Measurements from ENCODE around the gene DLEC1. TPM values are rescaled to one million over a fixed set of nuclear protein-coding genes. Genes with fewer than 3 reads are reported as not detected.
"Not testable (repeated sequence)": the region's sequence is repeated elsewhere in the genome, so short reads cannot be mapped to it uniquely, and the experiment has no call there.

DLEC1 gene
- polyA plus RNA-seq, 1 donor from 2014 or later = 0.25 TPM

- H3K4me3 ChIP-seq (ENCODE audit: low read length); H3K79me2 ChIP-seq (replicated peaks; ENCODE audit: insufficient read depth, low read length); H2AFZ ChIP-seq (ENCODE audit: low read depth, low read length); H3K9ac ChIP-seq (ENCODE audit: low read length); H3K9me2 ChIP-seq (ENCODE audit: insufficient read depth, low read length); H4K20me1 ChIP-seq (ENCODE audit: insufficient read depth); H3K9me3 ChIP-seq (ENCODE audit: low read length); H3K27ac ChIP-seq (ENCODE audit: low read length); H3K36me3 ChIP-seq (ENCODE audit: insufficient read depth, low read length); H3K4me2 ChIP-seq (ENCODE audit: low read length); H3F3A ChIP-seq (ENCODE audit: insufficient read depth, low read length, poor library complexity, severe bottlenecking): not testable (repeated sequence)
- H3K27me3 ChIP-seq (ENCODE audit: insufficient read depth, low read depth, low read length) = peaks cover 24% of the 10 kb centered on the region
These were observed 4.7 kb upstream of the DLEC1 start for GRCh38 chr3:38034335-38034734.

- Histone ChIP-seq H3K79me2 (replicated peaks; ENCODE audit: insufficient read depth, low read length) (no peaks in the 10 kb centered on the region), H3K9ac (ENCODE audit: low read length) (no peak overlapping the region), H3K4me2 (ENCODE audit: low read length) (no peak overlapping the region), H2AFZ (ENCODE audit: low read depth, low read length) (no peak overlapping the region), H3K9me3 (ENCODE audit: low read length) (no peaks in the 10 kb centered on the region), H3K36me3 (ENCODE audit: insufficient read depth, low read length) (no peaks in the 10 kb centered on the region), H3K4me3 (ENCODE audit: low read length) (no peak overlapping the region), H3F3A (ENCODE audit: insufficient read depth, low read length, poor library complexity, severe bottlenecking) (no peaks in the 10 kb centered on the region), H3K9me2 (ENCODE audit: insufficient read depth, low read length) (no peaks in the 10 kb centered on the region), H3K27me3 (ENCODE audit: insufficient read depth, low read depth, low read length) (peaks cover 20% of the 10 kb centered on the region), H4K20me1 (ENCODE audit: insufficient read depth) (no peaks in the 10 kb centered on the region), H3K27ac (ENCODE audit: low read length) (no peak overlapping the region)
- TF ChIP-seq RAD21 (conservative IDR thresholded peaks at IDR 0.05) (no peak), TAF1 (IDR thresholded peaks at IDR 0.05; ENCODE audit: low read depth) (no peak), MXI1 (conservative IDR thresholded peaks at IDR 0.05; ENCODE audit: poor library complexity, severe bottlenecking) (no peak), CTCF (IDR thresholded peaks at IDR 0.05; ENCODE audit: poor library complexity, severe bottlenecking) (no peak), SMC3 (conservative IDR thresholded peaks at IDR 0.05; ENCODE audit: poor library complexity) (no peak), EZH2 (IDR thresholded peaks at IDR 0.05; ENCODE audit: borderline replicate concordance, insufficient read depth, low read length, poor library complexity, severe bottlenecking) (no peak), POLR2AphosphoS5 (IDR thresholded peaks at IDR 0.05) (no peak), REST (IDR thresholded peaks at IDR 0.05; ENCODE audit: borderline replicate concordance) (no peak), EP300 (conservative IDR thresholded peaks at IDR 0.05; ENCODE audit: poor library complexity, severe bottlenecking) (no peak)
These were observed 2.7 kb upstream of the DLEC1 start for GRCh38 chr3:38036286-38036685.

GRCh38 chr3:38036906-38037305 lies 2.1 kb upstream of the DLEC1 start:
- H3F3A ChIP-seq (ENCODE audit: insufficient read depth, low read length, poor library complexity, severe bottlenecking) = no peaks in the 10 kb centered on the region
- H3K4me2 ChIP-seq (ENCODE audit: low read length) = no peak overlapping the region
- H3K27ac ChIP-seq (ENCODE audit: low read length) = no peak overlapping the region
- TF ChIP-seq EZH2 (IDR thresholded peaks at IDR 0.05; ENCODE audit: borderline replicate concordance, insufficient read depth, low read length, poor library complexity, severe bottlenecking) (no peak), RAD21 (conservative IDR thresholded peaks at IDR 0.05) (no peak), REST (IDR thresholded peaks at IDR 0.05; ENCODE audit: borderline replicate concordance) (no peak), MXI1 (conservative IDR thresholded peaks at IDR 0.05; ENCODE audit: poor library complexity, severe bottlenecking) (no peak), CTCF (IDR thresholded peaks at IDR 0.05; ENCODE audit: poor library complexity, severe bottlenecking) (no peak), POLR2AphosphoS5 (IDR thresholded peaks at IDR 0.05) (no peak), SMC3 (conservative IDR thresholded peaks at IDR 0.05; ENCODE audit: poor library complexity) (no peak)
- no peaks in the 10 kb centered on the region for H4K20me1 ChIP-seq (ENCODE audit: insufficient read depth)
- H3K9me3 ChIP-seq (ENCODE audit: low read length) = no peaks in the 10 kb centered on the region
- H3K4me3 ChIP-seq (ENCODE audit: low read length) = no peak overlapping the region
- H3K9ac ChIP-seq (ENCODE audit: low read length) = no peak overlapping the region
- H3K36me3 ChIP-seq (ENCODE audit: insufficient read depth, low read length) = no peaks in the 10 kb centered on the region
- H3K79me2 ChIP-seq (replicated peaks; ENCODE audit: insufficient read depth, low read length) = no peaks in the 10 kb centered on the region
- no peak overlapping the region for H2AFZ ChIP-seq (ENCODE audit: low read depth, low read length)
- H3K27me3 ChIP-seq (ENCODE audit: insufficient read depth, low read depth, low read length) = peaks cover 20% of the 10 kb centered on the region
- no peaks in the 10 kb centered on the region for H3K9me2 ChIP-seq (ENCODE audit: insufficient read depth, low read length)
